SK-N-MC (cell line): Measurements from ENCODE around the gene GDF11.

Experiments used
- EZH2 ChIP-seq: fragments of 200-600 bp; sonication (generic); IDR thresholded peaks from one replicate; pipeline ENCODE4 v1.6.1; 2017; ENCODE audit warnings: antibody characterized with exemption
- POLR2AphosphoS5 ChIP-seq: IDR thresholded peaks from 2 replicates; pipeline ENCODE4 v1.6.1; 2012; ENCODE audit warnings: mild to moderate bottlenecking, low read depth, low read length, borderline replicate concordance

- TF ChIP-seq EZH2 (no peak), POLR2AphosphoS5 (no peak)
These were observed 8.3 kb upstream of the GDF11 start for GRCh38 chr12:55734595-55734994.
